Neuronal stem cell (in vitro differentiated cells): ENCODE results near the gene TMC3.
"Not testable (repeated sequence)": the region's sequence is repeated elsewhere in the genome, so short reads cannot be mapped to it uniquely, and the experiment has no call there.

Experiments used
- DNase-seq: peaks from one replicate; pipeline ENCODE4 v3.0.0-alpha.2; 2013; ENCODE audit warnings: low spot score
- H2AFZ ChIP-seq: one replicate; pipeline ENCODE4 v1.6.1; 2013; ENCODE audit warnings: mild to moderate bottlenecking, low read length, inconsistent platforms
- H2AK5ac ChIP-seq: 2 replicates; pipeline ENCODE4 v1.6.1; 2013; ENCODE audit warnings: low read depth, mild to moderate bottlenecking, inconsistent platforms, low read length, moderate library complexity, mixed read lengths
- H2BK120ac ChIP-seq: 2 replicates; pipeline ENCODE4 v1.6.1; 2013; ENCODE audit warnings: low read depth, mild to moderate bottlenecking, inconsistent platforms, low read length, moderate library complexity, mixed read lengths
- H2BK12ac ChIP-seq: one replicate; pipeline ENCODE4 v1.6.1; 2013; ENCODE audit warnings: low read length, inconsistent platforms
- H2BK15ac ChIP-seq: 2 replicates; pipeline ENCODE4 v1.6.1; 2013; ENCODE audit warnings: mild to moderate bottlenecking, low read length, inconsistent platforms, mixed read lengths
- H2BK5ac ChIP-seq: one replicate; pipeline ENCODE4 v1.6.1; 2013; ENCODE audit warnings: inconsistent platforms, mild to moderate bottlenecking, low read length, moderate library complexity
- H3K14ac ChIP-seq: one replicate; pipeline ENCODE4 v1.6.1; 2013; ENCODE audit warnings: low read length, inconsistent platforms
- H3K18ac ChIP-seq: 2 replicates; pipeline ENCODE4 v1.6.1; 2013; ENCODE audit warnings: low read length, inconsistent platforms
- H3K23ac ChIP-seq: 2 replicates; pipeline ENCODE4 v1.6.1; 2013; ENCODE audit warnings: low read depth, mild to moderate bottlenecking, mixed read lengths, low read length, inconsistent platforms; ENCODE audit not compliant: poor library complexity
- H3K27ac ChIP-seq: replicated peaks from 3 replicates; pipeline ENCODE4 v1.5.1; 2013; ENCODE audit warnings: low read length, inconsistent platforms
- H3K27me3 ChIP-seq, 3 experiments: 2 replicates each; pipeline ENCODE4 v1.6.1; 2013; ENCODE audit warnings: low read length in 3 of 3, mild to moderate bottlenecking in 2 of 3, inconsistent platforms in 1 of 3, low read depth in 1 of 3, mixed read lengths in 1 of 3, moderate library complexity in 1 of 3; ENCODE audit not compliant: control insufficient read depth in 3 of 3, insufficient read depth in 3 of 3
- H3K36me3 ChIP-seq, 2 donors: replicated peaks in 1 of 2; 2 replicates each; pipeline ENCODE4 v1.6.1; 2013; ENCODE audit warnings: low read length in 2 of 2; ENCODE audit not compliant: control insufficient read depth in 2 of 2, insufficient read depth in 2 of 2
- H3K4ac ChIP-seq: 2 replicates; pipeline ENCODE4 v1.6.1; 2013; ENCODE audit warnings: inconsistent platforms, mild to moderate bottlenecking, low read length, moderate library complexity
- H3K4me1 ChIP-seq, 2 donors: 1 replicate in 1 of 2; 2 replicates in 1 of 2; pipeline ENCODE4 v1.6.1; 2013; ENCODE audit warnings: low read length in 2 of 2, low read depth in 1 of 2; ENCODE audit not compliant: control insufficient read depth in 2 of 2, insufficient read depth in 1 of 2
- H3K4me2 ChIP-seq: one replicate; pipeline ENCODE4 v1.6.1; 2013; ENCODE audit warnings: mild to moderate bottlenecking, low read length, inconsistent platforms; ENCODE audit not compliant: insufficient read depth, poor library complexity, severe bottlenecking
- H3K4me3 ChIP-seq, 2 donors: 2 replicates each; pipeline ENCODE4 v1.5.1; 2013; ENCODE audit warnings: low read length in 2 of 2, mild to moderate bottlenecking in 2 of 2, inconsistent platforms in 1 of 2, moderate library complexity in 1 of 2
- H3K79me1 ChIP-seq: one replicate; pipeline ENCODE4 v1.6.1; 2013; ENCODE audit warnings: low read depth, mild to moderate bottlenecking, inconsistent platforms, low read length, moderate library complexity
- H3K9ac ChIP-seq: one replicate; pipeline ENCODE4 v1.6.1; 2013; ENCODE audit warnings: mild to moderate bottlenecking, low read depth, low read length, inconsistent platforms; ENCODE audit not compliant: poor library complexity
- H3K9me3 ChIP-seq, 2 donors: replicated peaks in 1 of 2; 2 replicates each; pipeline versions ENCODE3 to v1.6.1; 2013; ENCODE audit warnings: low read length in 2 of 2, mild to moderate bottlenecking in 2 of 2, inconsistent platforms in 1 of 2, low read depth in 1 of 2, mixed read lengths in 1 of 2, moderate library complexity in 1 of 2; ENCODE audit not compliant: control insufficient read depth in 2 of 2, insufficient read depth in 1 of 2
- H4K8ac ChIP-seq: one replicate; pipeline ENCODE4 v1.6.1; 2013; ENCODE audit warnings: low read depth, mild to moderate bottlenecking, inconsistent platforms, low read length, moderate library complexity
- H4K91ac ChIP-seq: one replicate; pipeline ENCODE4 v1.6.1; 2013; ENCODE audit warnings: low read length, low read depth, mild to moderate bottlenecking, inconsistent platforms; ENCODE audit not compliant: poor library complexity
- WGBS, 2 donors: extraction: QIAGEN DNeasy Blood & Tissue Kit; methylation state at CpG; one replicate each; pipeline ENCODE4 v1.1.7; 2013; ENCODE audit warnings: missing lambda C conversion rate in 2 of 2, mixed read lengths in 1 of 2; ENCODE audit not compliant: insufficient read length in 2 of 2, insufficient replicate concordance in 1 of 2; ENCODE audit errors: extremely low coverage in 2 of 2; 5-methylcytosine and 5-hydroxymethylcytosine counted together

TMC3 gene

GRCh38 chr15:81351651-81352050, 22.4 kb downstream of the TMC3 start:
- DNase-seq = no peak
- WGBS, 2 donors = no CpG with 5 or more reads among the region's 5 CpGs
- Histone ChIP-seq H2BK12ac (no peak overlapping the region), H2AFZ (no peak overlapping the region), H3K27me3 (no peaks in the 10 kb centered on the region), H3K14ac (no peak overlapping the region), H3K27ac (no peak overlapping the region), H3K79me1 (no peaks in the 10 kb centered on the region), H4K91ac (no peak overlapping the region), H3K36me3 (no peaks in the 10 kb centered on the region), H3K9ac (no peak overlapping the region), H2BK5ac (no peak overlapping the region), H3K23ac (no peak overlapping the region), H3K4ac (no peak overlapping the region), H3K4me3 (no peak overlapping the region), H2AK5ac (no peak overlapping the region), H3K4me1 (peaks cover 0 to 1% of the 10 kb centered on the region in 2 donors), H4K8ac (no peak overlapping the region), H2BK120ac (no peak overlapping the region), H2BK15ac (no peak overlapping the region), H3K4me2 (no peak overlapping the region), H3K9me3 (no peaks in the 10 kb centered on the region), H3K18ac (no peak overlapping the region)

GRCh38 chr15:81349271-81349670, 24.7 kb downstream of the TMC3 start:
- no peak overlapping the region for H2AFZ ChIP-seq
- H3K14ac ChIP-seq = no peak overlapping the region
- no peak overlapping the region for H3K4me3 ChIP-seq
- DNase-seq = no peak
- H3K4me1 ChIP-seq = no peaks in the 10 kb centered on the region
- H3K18ac ChIP-seq = peak overlapping the region; percentile 41
- peak overlapping the region; percentile 3 for H3K9ac ChIP-seq
- H3K36me3 ChIP-seq = no peaks in the 10 kb centered on the region
- H3K4me2 ChIP-seq = no peak overlapping the region
- H3K9me3 ChIP-seq = no peaks in the 10 kb centered on the region
- H4K91ac ChIP-seq = no peak overlapping the region
- H3K23ac ChIP-seq = peak overlapping the region; percentile 71
- H3K79me1 ChIP-seq = no peaks in the 10 kb centered on the region
- no peak overlapping the region for H3K4ac ChIP-seq
- no peaks in the 10 kb centered on the region for H3K27me3 ChIP-seq
- H2AK5ac ChIP-seq = no peak overlapping the region
- H3K27ac ChIP-seq = no peak overlapping the region
- no peak overlapping the region for H2BK120ac ChIP-seq
- no peak overlapping the region for H4K8ac ChIP-seq
- H2BK15ac ChIP-seq = no peak overlapping the region
- no CpG with 5 or more reads among the region's 3 CpGs for WGBS, 2 donors
- no peak overlapping the region for H2BK5ac ChIP-seq
- no peak overlapping the region for H2BK12ac ChIP-seq

GRCh38 chr15:81348691-81349090, 25.3 kb downstream of the TMC3 start:
- not testable (repeated sequence) for H3K4me1 ChIP-seq, H2BK15ac ChIP-seq, H3K27ac ChIP-seq, H3K36me3 ChIP-seq, H4K8ac ChIP-seq, DNase-seq, H2BK120ac ChIP-seq, H4K91ac ChIP-seq, H3K4ac ChIP-seq, H3K18ac ChIP-seq, H3K4me2 ChIP-seq, H2AFZ ChIP-seq, H2AK5ac ChIP-seq, H3K14ac ChIP-seq, H3K9me3 ChIP-seq, H2BK5ac ChIP-seq, H3K9ac ChIP-seq, H3K4me3 ChIP-seq, H3K27me3 ChIP-seq, H3K79me1 ChIP-seq, H3K23ac ChIP-seq, H2BK12ac ChIP-seq
- no CpG with 5 or more reads among the region's 11 CpGs for WGBS, 2 donors

GRCh38 chr15:81347910-81348309, 26.1 kb downstream of the TMC3 start:
- no CpG with 5 or more reads among the region's 4 CpGs for WGBS, 2 donors
- DNase-seq = no peak

More at GRCh38 chr15:81347910-81348309, 26.1 kb downstream of the TMC3 start:
- Histone ChIP-seq H2AFZ (no peak overlapping the region), H3K9ac (no peak overlapping the region), H3K4me3 (no peak overlapping the region), H2BK12ac (no peak overlapping the region), H2BK120ac (no peak overlapping the region), H2BK5ac (no peak overlapping the region), H2BK15ac (no peak overlapping the region), H3K27me3 (no peaks in the 10 kb centered on the region), H3K36me3 (no peaks in the 10 kb centered on the region), H3K79me1 (no peaks in the 10 kb centered on the region), H3K14ac (no peak overlapping the region), H4K8ac (no peak overlapping the region), H3K4me1 (no peaks in the 10 kb centered on the region), H3K27ac (no peak overlapping the region), H2AK5ac (no peak overlapping the region), H3K23ac (no peak overlapping the region), H3K4ac (no peak overlapping the region), H3K4me2 (no peak overlapping the region), H4K91ac (no peak overlapping the region), H3K18ac (no peak overlapping the region), H3K9me3 (no peaks in the 10 kb centered on the region)
